Activated naive CD8-positive, alpha-beta T cell (primary cell): ENCODE measurements around the gene TIAL1.
"Not testable (repeated sequence)": the region's sequence is repeated elsewhere in the genome, so short reads cannot be mapped to it uniquely, and the experiment has no call there.

Experiments used
- H3K27ac Mint-ChIP-seq: one replicate; pipeline ENCODE4 v1.8.0; 2021; ENCODE audit warnings: mixed read lengths
- H3K27me3 Mint-ChIP-seq: one replicate; pipeline ENCODE4 v1.8.0; 2021; ENCODE audit warnings: mixed read lengths
- H3K36me3 Mint-ChIP-seq: one replicate; pipeline ENCODE4 v1.8.0; 2021; ENCODE audit warnings: mixed read lengths
- H3K4me1 Mint-ChIP-seq: one replicate; pipeline ENCODE4 v1.8.0; 2021; ENCODE audit warnings: low read depth, mixed read lengths
- H3K4me3 Mint-ChIP-seq: one replicate; pipeline ENCODE4 v1.8.0; 2021; ENCODE audit warnings: mild to moderate bottlenecking, mixed read lengths
- H3K9me3 Mint-ChIP-seq: one replicate; pipeline ENCODE4 v1.8.0; 2021; ENCODE audit warnings: low read depth, mixed read lengths

TIAL1 gene

GRCh38 chr10:119533473-119533872 lies 63.3 kb downstream of the TIAL1 start:
- peaks cover 79% of the 10 kb centered on the region for H3K4me1 Mint-ChIP-seq
- peaks cover 10% of the 10 kb centered on the region for H3K36me3 Mint-ChIP-seq
- H3K27me3 Mint-ChIP-seq, result no peaks in the 10 kb centered on the region
- H3K9me3 Mint-ChIP-seq, result no peaks in the 10 kb centered on the region
- peak overlapping the region; percentile 37 for H3K27ac Mint-ChIP-seq
- H3K4me3 Mint-ChIP-seq, result peak overlapping the region; percentile 64

GRCh38 chr10:119532791-119533190 lies 64.0 kb downstream of the TIAL1 start:
- Mint-ChIP-seq H3K4me3 (peak overlapping the region; percentile 67), H3K4me1 (peaks cover 76% of the 10 kb centered on the region), H3K27ac (peak overlapping the region; percentile 78)
- not testable (repeated sequence) for H3K36me3 Mint-ChIP-seq, H3K27me3 Mint-ChIP-seq, H3K9me3 Mint-ChIP-seq

- not testable (repeated sequence) for H3K9me3 Mint-ChIP-seq, H3K27me3 Mint-ChIP-seq, H3K36me3 Mint-ChIP-seq
- H3K4me3 Mint-ChIP-seq, result peak overlapping the region; percentile 67
- H3K4me1 Mint-ChIP-seq, result peaks cover 76% of the 10 kb centered on the region
- H3K27ac Mint-ChIP-seq, result peak overlapping the region; percentile 78
Observed at GRCh38 chr10:119532251-119532650, 64.5 kb downstream of the TIAL1 start.

- H3K36me3 Mint-ChIP-seq, result peaks cover 7% of the 10 kb centered on the region
- no peaks in the 10 kb centered on the region for H3K9me3 Mint-ChIP-seq
- peaks cover 74% of the 10 kb centered on the region for H3K4me1 Mint-ChIP-seq
- no peaks in the 10 kb centered on the region for H3K27me3 Mint-ChIP-seq
- peak overlapping the region; percentile 67 for H3K4me3 Mint-ChIP-seq
- H3K27ac Mint-ChIP-seq, result peak overlapping the region; percentile 78
Observed at GRCh38 chr10:119531067-119531466, 65.7 kb downstream of the TIAL1 start.

GRCh38 chr10:119528663-119529237 lies 68.0 kb downstream of the TIAL1 start:
- not testable (repeated sequence) for H3K36me3 Mint-ChIP-seq

GRCh38 chr10:119526621-119527592 lies 69.9 kb downstream of the TIAL1 start:
- H3K27me3 Mint-ChIP-seq, result no peaks in the 10 kb centered on the region
- peak overlapping the region; percentile 85 for H3K27ac Mint-ChIP-seq
- peaks cover 72% of the 10 kb centered on the region for H3K4me1 Mint-ChIP-seq
- peaks cover 11% of the 10 kb centered on the region for H3K36me3 Mint-ChIP-seq
- H3K9me3 Mint-ChIP-seq, result no peaks in the 10 kb centered on the region
- peak overlapping the region; percentile 65 for H3K4me3 Mint-ChIP-seq

More at GRCh38 chr10:119528663-119529237, 68.0 kb downstream of the TIAL1 start:
- not testable (repeated sequence) for H3K27me3 Mint-ChIP-seq, H3K9me3 Mint-ChIP-seq
- peak overlapping the region; percentile 85 for H3K27ac Mint-ChIP-seq
- peaks cover 75% of the 10 kb centered on the region for H3K4me1 Mint-ChIP-seq
- peak overlapping the region; percentile 23 for H3K4me3 Mint-ChIP-seq

- no peaks in the 10 kb centered on the region for H3K27me3 Mint-ChIP-seq
- H3K27ac Mint-ChIP-seq, result peak overlapping the region; percentile 85
- H3K4me1 Mint-ChIP-seq, result peaks cover 71% of the 10 kb centered on the region
- H3K4me3 Mint-ChIP-seq, result no peak overlapping the region
- no peaks in the 10 kb centered on the region for H3K9me3 Mint-ChIP-seq
- H3K36me3 Mint-ChIP-seq, result peaks cover 13% of the 10 kb centered on the region
Observed at GRCh38 chr10:119526149-119526548, 70.6 kb downstream of the TIAL1 start.

- peaks cover 74% of the 10 kb centered on the region for H3K4me1 Mint-ChIP-seq
- H3K4me3 Mint-ChIP-seq, result no peak overlapping the region
- H3K36me3 Mint-ChIP-seq, result peaks cover 13% of the 10 kb centered on the region
- peak overlapping the region; percentile 87 for H3K27ac Mint-ChIP-seq
- H3K9me3 Mint-ChIP-seq, result no peaks in the 10 kb centered on the region
- H3K27me3 Mint-ChIP-seq, result no peaks in the 10 kb centered on the region
Observed at GRCh38 chr10:119525116-119525515, 71.6 kb downstream of the TIAL1 start.

- Mint-ChIP-seq H3K4me3 (no peak overlapping the region), H3K27me3 (no peaks in the 10 kb centered on the region), H3K4me1 (peaks cover 77% of the 10 kb centered on the region), H3K9me3 (no peaks in the 10 kb centered on the region), H3K27ac (peak overlapping the region; percentile 87), H3K36me3 (peaks cover 13% of the 10 kb centered on the region)
Observed at GRCh38 chr10:119524720-119525070, 72.1 kb downstream of the TIAL1 start.

- peaks cover 73% of the 10 kb centered on the region for H3K4me1 Mint-ChIP-seq
- no peaks in the 10 kb centered on the region for H3K27me3 Mint-ChIP-seq
- H3K36me3 Mint-ChIP-seq, result peaks cover 10% of the 10 kb centered on the region
- H3K4me3 Mint-ChIP-seq, result no peak overlapping the region
- H3K27ac Mint-ChIP-seq, result peak overlapping the region; percentile 87
- no peaks in the 10 kb centered on the region for H3K9me3 Mint-ChIP-seq
Observed at GRCh38 chr10:119523895-119524719, 72.7 kb downstream of the TIAL1 start.
